H1 (cell line): ENCODE results near the gene HMGN2. TPM values are rescaled to one million over a fixed set of nuclear protein-coding genes. Genes with fewer than 3 reads are reported as not detected.
"Not testable (repeated sequence)": the region's sequence is repeated elsewhere in the genome, so short reads cannot be mapped to it uniquely, and the experiment has no call there.

Experiments used
- CTCF ChIA-PET: fragments of 300-600 bp; sonication (Branson Sonifier 250); formaldehyde crosslinking; loops from one replicate; lab custom pipeline; 2021; ENCODE audit not compliant: partially characterized antibody; lab: Charles Lee
- POLR2A ChIA-PET: fragments of 300-600 bp; sonication (Branson Sonifier 250); formaldehyde crosslinking; loops from one replicate; lab custom pipeline; 2021; ENCODE audit warnings: inconsistent platforms; ENCODE audit not compliant: partially characterized antibody; lab: Charles Lee
- DNase-seq, 2 experiments: peaks; one replicate each; pipeline versions ENCODE4 v3.0.0 to v3.0.0-alpha.2; 2010 to 2022; ENCODE audit warnings: low spot score in 2 of 2, low read depth in 1 of 2, mixed read lengths in 1 of 2
- FAIRE-seq: peaks from 2 replicates; lab custom pipeline; 2011; peaks lifted over from hg19 to GRCh38; lab: Jason Lieb, UNC
- H2AFZ ChIP-seq: 2 replicates; pipeline ENCODE4 v1.8.1; 2012; ENCODE audit warnings: low read length, inconsistent platforms
- H2AK5ac ChIP-seq: 2 replicates; pipeline ENCODE4 v1.6.1; 2013; ENCODE audit warnings: low read depth, low read length
- H2BK120ac ChIP-seq: replicated peaks from 2 replicates; pipeline ENCODE3; 2013; ENCODE audit warnings: low read depth, low read length, inconsistent platforms
- H2BK12ac ChIP-seq: 2 replicates; pipeline ENCODE4 v1.6.1; 2013; ENCODE audit warnings: low read depth, low read length
- H2BK15ac ChIP-seq: 2 replicates; pipeline ENCODE4 v1.6.1; 2013; ENCODE audit warnings: low read length
- H2BK20ac ChIP-seq: 2 replicates; pipeline ENCODE4 v1.6.1; 2013; ENCODE audit warnings: low read length
- H2BK5ac ChIP-seq: 2 replicates; pipeline ENCODE4 v1.6.1; 2013; ENCODE audit warnings: low read depth, low read length
- H3K14ac ChIP-seq: 2 replicates; pipeline ENCODE4 v1.6.1; 2013; ENCODE audit warnings: inconsistent platforms; ENCODE audit not compliant: insufficient read length
- H3K18ac ChIP-seq: 2 replicates; pipeline ENCODE4 v1.6.1; 2013; ENCODE audit warnings: low read length; ENCODE audit errors: extremely low read depth
- H3K23ac ChIP-seq: 2 replicates; pipeline ENCODE4 v1.6.1; 2013; ENCODE audit warnings: inconsistent platforms; ENCODE audit not compliant: insufficient read length
- H3K23me2 ChIP-seq: 2 replicates; pipeline ENCODE4 v1.6.1; 2013; ENCODE audit warnings: low read depth, low read length
- H3K27ac ChIP-seq: 2 replicates; pipeline ENCODE4 v1.6.1; 2011; ENCODE audit warnings: low read depth, low read length, inconsistent platforms
- H3K27me3 ChIP-seq, 4 experiments: replicated peaks in 1 of 4; 1 replicate in 1 of 4; 2 replicates in 3 of 4; pipeline versions ENCODE4 v1.6.1 to v1.8.1; 2011 to 2013; ENCODE audit warnings: low read length in 3 of 4, mild to moderate bottlenecking in 3 of 4, inconsistent platforms in 2 of 4, mixed read lengths in 2 of 4, moderate library complexity in 1 of 4; ENCODE audit not compliant: control insufficient read depth in 3 of 4, insufficient read depth in 3 of 4; ENCODE audit errors: extremely low read depth in 1 of 4
- H3K36me3 ChIP-seq, 4 experiments: 2 replicates each; pipeline versions ENCODE4 v1.6.1 to v1.8.1; 2011 to 2013; ENCODE audit warnings: mild to moderate bottlenecking in 4 of 4, low read length in 3 of 4, moderate library complexity in 2 of 4, control low read depth in 1 of 4, inconsistent platforms in 1 of 4; ENCODE audit not compliant: insufficient read depth in 4 of 4, control insufficient read depth in 2 of 4
- H3K4ac ChIP-seq: replicated peaks from 2 replicates; pipeline ENCODE3; 2013; ENCODE audit warnings: low read length, low read depth, mixed read lengths, inconsistent platforms; ENCODE audit not compliant: insufficient read length
- H3K4me1 ChIP-seq, 4 experiments: replicated peaks in 1 of 4; 1 replicate in 1 of 4; 2 replicates in 3 of 4; pipeline versions ENCODE4 v1.6.1 to v1.8.1; 2011 to 2013; ENCODE audit warnings: low read length in 3 of 4, inconsistent platforms in 2 of 4, mixed read lengths in 1 of 4; ENCODE audit not compliant: insufficient read depth in 4 of 4, control insufficient read depth in 3 of 4
- H3K4me2 ChIP-seq, 2 experiments: 2 replicates each; pipeline versions ENCODE4 v1.6.1 to v1.8.1; 2011 to 2013; ENCODE audit warnings: low read depth in 2 of 2, low read length in 2 of 2, control low read depth in 1 of 2, inconsistent platforms in 1 of 2, mild to moderate bottlenecking in 1 of 2; ENCODE audit not compliant: insufficient read depth in 1 of 2
- H3K4me3 ChIP-seq, 4 experiments: fragments of 200-600, 300-600 bp in 1 of 4; sonication (generic), shearing (Covaris generic), sonication (Bioruptor Twin) in 1 of 4; 2 replicates each; pipeline versions ENCODE4 v1.5.1 to v1.8.1; 2011 to 2016; ENCODE audit warnings: low read length in 4 of 4, low read depth in 3 of 4, control low read depth in 2 of 4, inconsistent platforms in 2 of 4, mild to moderate bottlenecking in 2 of 4, mixed read lengths in 1 of 4, moderate library complexity in 1 of 4; ENCODE audit not compliant: insufficient read depth in 2 of 4; ENCODE audit errors: extremely low read depth in 1 of 4
- H3K56ac ChIP-seq: replicated peaks from 2 replicates; pipeline ENCODE3; 2013; ENCODE audit warnings: low read depth, mild to moderate bottlenecking, mixed read lengths, low read length, inconsistent platforms; ENCODE audit not compliant: insufficient read length
- H3K79me1 ChIP-seq: 2 replicates; pipeline ENCODE4 v1.6.1; 2013; ENCODE audit warnings: low read depth, low read length, control low read depth
- H3K79me2 ChIP-seq, 2 experiments: 2 replicates each; pipeline versions ENCODE4 v1.6.1 to v1.8.1; 2012 to 2013; ENCODE audit warnings: low read length in 2 of 2, mild to moderate bottlenecking in 2 of 2, inconsistent platforms in 1 of 2; ENCODE audit not compliant: insufficient read depth in 2 of 2, control insufficient read depth in 1 of 2
- H3K9ac ChIP-seq, 4 experiments: replicated peaks in 1 of 4; 1 replicate in 1 of 4; 2 replicates in 3 of 4; pipeline versions ENCODE4 v1.6.1 to v1.8.1; 2011 to 2013; ENCODE audit warnings: low read depth in 3 of 4, low read length in 3 of 4, control low read depth in 2 of 4, mild to moderate bottlenecking in 2 of 4, moderate library complexity in 2 of 4, inconsistent platforms in 1 of 4; ENCODE audit errors: extremely low read depth in 1 of 4
- H3K9me3 ChIP-seq, 2 experiments: 2 replicates each; pipeline versions ENCODE4 v1.6.1 to v1.8.1; 2012 to 2013; ENCODE audit warnings: mild to moderate bottlenecking in 2 of 2, moderate library complexity in 2 of 2, control low read depth in 1 of 2, inconsistent platforms in 1 of 2, low read depth in 1 of 2, low read length in 1 of 2, mixed read lengths in 1 of 2; ENCODE audit not compliant: insufficient read depth in 2 of 2
- H4K20me1 ChIP-seq, 2 experiments: replicated peaks in 1 of 2; 2 replicates each; pipeline versions ENCODE3 to v1.8.1; 2011 to 2013; ENCODE audit warnings: inconsistent platforms in 2 of 2, low read length in 2 of 2, mild to moderate bottlenecking in 1 of 2; ENCODE audit not compliant: insufficient read depth in 2 of 2, control insufficient read depth in 1 of 2
- H4K5ac ChIP-seq: 2 replicates; pipeline ENCODE4 v1.6.1; 2013; ENCODE audit warnings: low read length, low read depth, mixed read lengths, inconsistent platforms; ENCODE audit not compliant: insufficient read length
- H4K8ac ChIP-seq: 2 replicates; pipeline ENCODE4 v1.8.0; 2013; ENCODE audit warnings: mild to moderate bottlenecking, moderate library complexity, low read length, inconsistent platforms; ENCODE audit not compliant: insufficient read depth; ENCODE audit errors: extremely low read depth
- H4K91ac ChIP-seq: replicated peaks from 2 replicates; pipeline ENCODE3; 2013; ENCODE audit warnings: low read length, mixed read lengths, inconsistent platforms; ENCODE audit not compliant: insufficient read length
- WGBS, 2 experiments: shearing (Covaris generic) in 1 of 2; methylation state at CpG; one replicate each; pipeline versions ENCODE4 v1.1.6 to v1.1.7; 2013 to 2015; ENCODE audit warnings: low lambda C conversion rate in 2 of 2, mixed read lengths in 2 of 2, inconsistent platforms in 1 of 2, low coverage in 1 of 2, missing lambda C conversion rate in 1 of 2; ENCODE audit not compliant: insufficient replicate concordance in 2 of 2, insufficient coverage in 1 of 2, insufficient read length in 1 of 2; ENCODE audit errors: extremely low coverage in 1 of 2, missing lambda C conversion rate in 1 of 2; 5-methylcytosine and 5-hydroxymethylcytosine counted together
- polyA plus RNA-seq, 7 experiments: library from polyadenylated mRNA; depleted of rRNA in 3 of 7; stranded (reverse) in 5 of 7; unstranded in 2 of 7; fragments of >200 nt in 5 of 7; fragments of 200-250 nt in 2 of 7; gene quantifications; 1 replicate in 5 of 7; 2 replicates in 1 of 7; 4 replicates in 1 of 7; pipeline versions ENCODE4 v1.2.1 to v1.2.3, GENCODE V29; 2011 to 2013; ENCODE audit warnings: missing spikeins in 2 of 7, mixed read lengths in 2 of 7
- total RNA-seq: library from RNA; stranded (reverse); fragmentation: NEBNext Ultra II Directional; extraction: Animal tissue kit (Norgen Biotek cat#: 25700); gene quantifications from 2 replicates; pipeline ENCODE4 v1.2.1, GENCODE V29; 2021

The HMGN2 gene
- total and polyA plus RNA-seq, 2 of the 8 experiments (the other 6 are each of a cell fraction or from before 2014, with no cell fraction given) = 254 to 453 TPM

- not testable (repeated sequence) for H3K27me3 ChIP-seq, H2BK5ac ChIP-seq, H3K79me2 ChIP-seq, H2AK5ac ChIP-seq, DNase-seq, H3K4me3 ChIP-seq, H3K4me1 ChIP-seq, FAIRE-seq, H3K56ac ChIP-seq, H4K8ac ChIP-seq, H2BK120ac ChIP-seq, H3K9me3 ChIP-seq, H4K5ac ChIP-seq, H2BK20ac ChIP-seq, H2BK12ac ChIP-seq, H3K9ac ChIP-seq, H3K18ac ChIP-seq, H3K79me1 ChIP-seq, H2BK15ac ChIP-seq, H3K27ac ChIP-seq, H2AFZ ChIP-seq, H3K4me2 ChIP-seq, H4K91ac ChIP-seq, H3K23ac ChIP-seq, H4K20me1 ChIP-seq, H3K23me2 ChIP-seq, H3K36me3 ChIP-seq, H3K4ac ChIP-seq, H3K14ac ChIP-seq
- 82% methylated on average over 2 of the region's 2 CpGs; no CpG with 5 or more reads in 1 of the 2 experiments for WGBS, 2 experiments
- ChIA-PET POLR2A (interaction anchor here (0.7 to 1.7 kb wide), 5 partner anchors 9 to 81 kb away, joined by 3 to 10 read pairs (median 3); no protein-coding TSS in a partner anchor), CTCF (interaction anchor here (0.6 to 1.3 kb wide), 2 partner anchors 15 to 495 kb away, joined by 3 to 4 read pairs; no protein-coding TSS in a partner anchor)
Observed at GRCh38 chr1:26510711-26511110, 38.5 kb downstream of the HMGN2 start.

GRCh38 chr1:26515836-26516235 is 43.6 kb downstream of the HMGN2 start:
- H3K79me2 ChIP-seq, H2BK12ac ChIP-seq, H3K14ac ChIP-seq, H3K27ac ChIP-seq, H2BK5ac ChIP-seq, H3K4ac ChIP-seq, H3K23ac ChIP-seq, H4K91ac ChIP-seq, H3K4me3 ChIP-seq, H3K9ac ChIP-seq, H4K20me1 ChIP-seq, H3K4me1 ChIP-seq, H2BK120ac ChIP-seq, H4K5ac ChIP-seq, H2AK5ac ChIP-seq, DNase-seq, H3K4me2 ChIP-seq, H3K18ac ChIP-seq, H2BK15ac ChIP-seq, H3K23me2 ChIP-seq, H2AFZ ChIP-seq, H3K9me3 ChIP-seq, FAIRE-seq, H3K36me3 ChIP-seq, H3K27me3 ChIP-seq, H2BK20ac ChIP-seq, H3K56ac ChIP-seq, H4K8ac ChIP-seq, H3K79me1 ChIP-seq: not testable (repeated sequence)
- POLR2A ChIA-PET = interaction anchor here (0.6 to 1.2 kb wide), 2 partner anchors 15 to 85 kb away, joined by 3 to 4 read pairs; no protein-coding TSS in a partner anchor
- CTCF ChIA-PET = interaction anchor here (1.5 to 3.0 kb wide), 2 partner anchors 12 to 15 kb away, joined by 4 to 19 read pairs; no protein-coding TSS in a partner anchor
- 94% methylated on average over 4 of the region's 4 CpGs; no CpG with 5 or more reads in 1 of the 2 experiments for WGBS, 2 experiments
